ENCODE measurements around the gene NKAIN2.
"Not testable (repeated sequence)": the region's sequence is repeated elsewhere in the genome, so short reads cannot be mapped to it uniquely, and the experiment has no call there.

NKAIN2 gene

GRCh38 chr6:123895346-123895745, 91.7 kb downstream of the NKAIN2 start:
- DNase-seq (ENCODE audit: low read depth) = no peak

GRCh38 chr6:123895806-123896205, 92.1 kb downstream of the NKAIN2 start:
- no peak for DNase-seq (ENCODE audit: low read depth)

- DNase-seq (ENCODE audit: low read depth) = no peak
Measured at GRCh38 chr6:123896869-123897268, 93.2 kb downstream of the NKAIN2 start.

- DNase-seq (ENCODE audit: low read depth) = no peak
Measured at GRCh38 chr6:123897965-123898364, 94.3 kb downstream of the NKAIN2 start.

DNA sequence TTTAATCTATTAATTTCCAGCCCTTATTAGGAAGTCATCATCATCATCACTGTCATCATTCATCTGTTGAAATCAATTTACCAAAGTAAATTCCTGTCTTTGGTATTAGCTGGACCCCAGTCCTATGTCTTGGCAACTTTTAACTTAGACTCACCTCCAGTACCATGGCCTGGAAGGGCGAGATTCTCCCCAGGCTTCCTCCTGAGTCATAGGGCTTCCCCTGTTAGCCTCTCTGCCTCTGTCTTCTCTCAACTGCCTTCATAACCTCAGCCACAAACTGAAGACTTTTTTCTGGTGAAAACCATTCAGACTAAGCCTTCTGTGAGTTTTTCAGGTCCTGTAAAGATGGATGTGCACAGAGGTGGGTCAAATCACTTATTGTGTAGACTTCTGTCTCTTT, 95.0 kb downstream of the NKAIN2 start:
- DNase-seq (ENCODE audit: low read depth) = no peak

- no peak for DNase-seq (ENCODE audit: low read depth)
Measured at GRCh38 chr6:123899745-123900144, 96.1 kb downstream of the NKAIN2 start.

DNA sequence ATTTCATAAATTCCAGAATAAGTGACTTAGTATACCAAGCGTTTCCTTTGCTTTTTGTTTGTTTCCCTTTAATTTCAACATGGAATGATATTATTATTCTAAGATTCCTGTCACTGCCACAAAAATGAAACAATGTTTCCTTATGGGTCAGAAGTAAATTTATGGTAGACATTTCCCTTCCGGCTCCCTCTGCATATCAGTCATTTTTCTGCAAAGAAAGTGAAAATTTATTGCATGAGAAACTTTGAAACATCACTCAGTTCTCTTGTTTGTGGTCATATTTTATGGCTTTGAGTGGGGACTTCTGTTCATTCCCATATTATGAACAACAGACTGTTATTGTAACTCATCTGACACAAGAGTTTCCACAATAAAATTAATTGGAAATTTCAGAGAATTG, 97.8 kb downstream of the NKAIN2 start:
- DNase-seq (ENCODE audit: low read depth) = no peak

DNA sequence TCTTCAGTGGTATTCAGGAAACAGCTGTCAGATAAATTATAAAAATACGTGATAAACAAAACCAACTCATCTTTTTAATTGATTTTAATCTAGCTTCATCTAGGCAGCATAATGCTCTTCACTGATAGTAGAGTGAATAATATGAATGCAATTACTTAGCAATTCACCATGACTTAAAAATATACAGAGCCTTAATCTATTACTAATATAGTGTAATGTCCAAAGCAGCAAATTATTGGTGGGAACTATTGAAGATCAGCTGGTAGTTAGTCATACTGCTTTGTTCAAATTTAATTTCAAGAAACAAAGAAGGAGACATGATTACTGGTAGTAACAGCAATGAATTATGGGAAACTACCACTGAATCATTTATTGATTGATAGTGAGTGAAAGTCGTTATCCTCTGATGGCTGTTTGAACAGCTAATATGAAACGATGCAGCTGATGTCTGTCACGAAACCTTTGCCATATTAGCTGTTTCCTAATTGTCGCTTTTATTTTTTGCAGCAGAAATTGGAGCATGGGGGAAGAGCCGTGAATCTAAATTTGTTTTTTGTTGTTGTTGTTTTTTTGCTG, 99.2 kb downstream of the NKAIN2 start:
- no peak for DNase-seq (ENCODE audit: low read depth)

- DNase-seq (ENCODE audit: low read depth) = no peak
Measured at GRCh38 chr6:123904228-123904627, 100.6 kb downstream of the NKAIN2 start.

GRCh38 chr6:123908797-123909196, 105.1 kb downstream of the NKAIN2 start:
- DNase-seq (ENCODE audit: low read depth) = no peak

GRCh38 chr6:123909989-123910388, 106.3 kb downstream of the NKAIN2 start:
- DNase-seq (ENCODE audit: low read depth) = no peak

- no peak for DNase-seq (ENCODE audit: low read depth)
Measured at GRCh38 chr6:123913863-123914262, 110.2 kb downstream of the NKAIN2 start.

DNA sequence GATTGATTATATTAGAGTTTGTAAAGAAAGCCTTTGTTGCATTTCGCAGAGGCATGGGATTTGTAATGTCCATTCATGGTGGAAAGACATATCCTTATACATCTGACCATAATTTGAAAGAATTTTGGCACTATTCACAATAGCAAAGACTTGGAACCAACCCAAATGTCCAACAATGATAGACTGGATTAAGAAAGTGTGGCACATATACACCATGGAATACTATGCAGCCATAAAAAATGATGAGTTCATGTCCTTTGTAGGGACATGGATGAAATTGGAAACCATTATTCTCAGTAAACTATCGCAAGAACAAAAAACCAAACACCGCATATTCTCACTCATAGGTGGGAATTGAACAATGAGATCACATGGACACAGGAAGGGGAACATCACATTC, 119.7 kb downstream of the NKAIN2 start:
- not testable (repeated sequence) for DNase-seq (ENCODE audit: low read depth)

- no peak for DNase-seq (ENCODE audit: low read depth)
Measured at GRCh38 chr6:123925350-123925749, 121.7 kb downstream of the NKAIN2 start.

DNA sequence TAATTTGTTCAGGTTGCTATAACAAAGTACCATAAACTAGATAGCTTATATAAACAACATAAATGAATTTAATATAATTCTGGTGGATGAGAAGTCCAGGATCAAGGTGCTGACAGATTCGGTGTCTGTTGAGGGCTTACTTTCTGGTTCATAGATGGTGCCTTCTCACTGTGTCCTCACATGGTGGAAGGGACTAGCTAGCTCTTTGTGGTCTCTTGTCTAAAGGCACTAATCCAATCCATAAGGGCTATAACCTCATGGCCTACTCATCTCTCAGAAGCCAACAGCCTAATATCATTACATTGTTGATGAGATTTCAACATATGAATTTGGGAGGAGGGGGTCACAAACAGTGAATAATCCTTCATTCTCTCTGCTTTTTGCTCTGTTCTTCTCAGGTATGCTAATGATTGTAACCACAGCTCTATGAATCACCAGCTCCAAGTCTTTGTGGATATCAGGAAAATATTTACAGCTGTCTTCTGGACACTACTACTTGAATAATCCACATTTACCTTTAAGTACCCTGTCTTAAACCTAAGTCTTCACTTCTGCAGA, 122.3 kb downstream of the NKAIN2 start:
- DNase-seq (ENCODE audit: low read depth) = no peak

- DNase-seq (ENCODE audit: low read depth) = no peak
Measured at GRCh38 chr6:123928529-123928928, 124.9 kb downstream of the NKAIN2 start.

DNA sequence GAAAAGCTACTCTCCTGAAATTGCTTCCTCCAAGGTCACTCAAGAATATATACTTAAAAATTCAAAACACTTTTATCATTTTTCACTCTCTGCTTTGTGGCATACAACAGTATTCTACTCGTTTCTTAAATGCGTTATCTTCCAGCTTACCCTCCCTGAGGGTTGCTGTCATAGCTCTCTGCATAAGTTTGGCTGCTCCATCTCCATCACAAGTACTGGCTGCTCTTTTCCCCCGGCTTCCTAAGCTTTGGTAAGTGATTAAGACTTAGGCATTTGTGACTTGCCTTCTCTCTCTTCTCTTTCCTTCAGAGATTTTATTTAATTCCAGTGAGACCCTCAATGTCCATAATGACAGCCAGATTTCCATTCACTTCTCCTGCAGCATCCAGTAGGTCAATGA, 128.3 kb downstream of the NKAIN2 start:
- no peak for DNase-seq (ENCODE audit: low read depth)

DNA sequence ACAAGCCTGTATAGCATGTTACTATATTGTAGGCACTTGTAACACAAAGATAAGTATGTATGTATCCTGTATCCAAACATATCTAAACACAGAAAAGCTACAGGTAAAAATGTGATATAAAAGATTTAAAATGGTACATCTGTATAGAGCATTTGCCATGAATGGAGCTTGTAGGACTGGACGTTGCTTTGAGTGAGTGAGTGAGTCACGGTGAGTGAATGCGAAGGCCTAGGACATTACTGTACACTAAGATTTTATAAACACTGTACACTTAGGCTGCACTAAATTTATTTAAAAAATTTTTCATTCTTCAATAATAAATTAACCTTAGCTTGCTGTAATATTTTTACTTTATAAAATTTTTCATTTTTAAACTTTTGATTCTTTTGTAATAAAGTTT, 136.9 kb downstream of the NKAIN2 start:
- DNase-seq (ENCODE audit: low read depth) = no peak

- DNase-seq (ENCODE audit: low read depth) = no peak
Measured at GRCh38 chr6:123941855-123942254, 138.2 kb downstream of the NKAIN2 start.

- no peak for DNase-seq (ENCODE audit: low read depth)
Measured at GRCh38 chr6:123945386-123945785, 141.7 kb downstream of the NKAIN2 start.

DNA sequence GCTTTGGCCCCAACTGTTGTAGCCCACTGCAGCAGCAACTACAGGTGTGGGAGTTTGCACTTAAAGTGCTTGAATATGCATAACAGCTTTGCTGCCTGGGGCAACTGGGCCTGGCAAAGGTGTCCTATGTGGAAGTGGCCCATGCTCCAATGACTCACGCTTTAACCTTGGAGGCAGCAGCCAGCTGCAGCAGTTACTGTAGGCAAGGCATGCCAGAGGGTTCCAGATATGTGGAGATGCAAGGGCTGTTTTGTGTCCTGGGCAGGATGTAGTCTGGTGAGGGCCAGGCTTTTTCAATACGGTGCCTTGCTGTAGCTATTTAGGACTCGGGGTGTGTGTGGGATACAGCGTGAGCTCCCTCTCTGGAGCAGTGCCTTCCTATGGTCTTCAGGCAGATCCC, 150.3 kb downstream of the NKAIN2 start:
- DNase-seq (ENCODE audit: low read depth) = no peak

DNA sequence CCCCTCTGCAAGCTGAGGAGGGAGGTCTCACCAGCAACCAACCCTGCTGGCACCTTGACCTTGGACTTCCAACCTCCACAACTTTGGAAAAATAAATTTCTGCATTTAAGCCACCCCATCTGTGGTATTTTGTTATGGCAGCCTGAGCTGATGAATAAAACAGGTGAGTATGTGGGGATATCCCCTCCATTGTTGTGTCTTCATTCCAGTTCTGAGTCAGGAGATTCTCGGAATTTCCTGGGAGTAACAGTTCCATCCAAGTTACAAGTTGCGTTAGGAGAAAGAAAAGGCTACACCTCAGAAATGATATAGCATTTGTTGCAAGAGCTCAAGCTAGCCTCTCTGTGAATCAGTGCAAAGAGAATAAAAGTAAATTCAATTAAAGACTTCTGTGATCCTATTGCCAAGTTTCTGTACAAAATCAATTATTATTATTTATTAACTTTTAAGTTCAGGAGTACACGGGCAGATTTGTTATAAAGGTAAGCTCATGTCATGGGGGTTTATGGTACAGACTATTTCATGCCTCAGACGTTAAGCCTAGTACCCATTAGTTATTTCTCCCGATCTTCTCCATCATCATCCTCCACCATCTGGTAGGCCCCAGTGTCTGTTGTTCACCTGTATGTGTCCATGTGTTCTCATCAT, 153.0 kb downstream of the NKAIN2 start:
- no peak for DNase-seq (ENCODE audit: low read depth)

GRCh38 chr6:123962508-123962907, 158.8 kb downstream of the NKAIN2 start:
- no peak for DNase-seq (ENCODE audit: low read depth)

GRCh38 chr6:123965894-123966293, 162.2 kb downstream of the NKAIN2 start:
- no peak for DNase-seq (ENCODE audit: low read depth)
